GM19438 (cell line): ENCODE results near the gene TMBIM4.
"Not testable (repeated sequence)": the region's sequence is repeated elsewhere in the genome, so short reads cannot be mapped to it uniquely, and the experiment has no call there.

Experiments
- ATAC-seq: cut with Tn5 transposase; IDR thresholded peaks from one replicate; pipeline ENCODE4 v1.9.1; 2021; ENCODE audit warnings: low read depth; ENCODE audit not compliant: unreplicated experiment

TMBIM4 gene

GRCh38 chr12:66169221-66170170 lies at the start of gene TMBIM4:
Gene TMBIM4 (minus strand): TSS chr12:66169996. CDS start chr12:66169951, 45 bp downstream.
- peak; percentile 87 for ATAC-seq

- no peak for ATAC-seq
Measured at GRCh38 chr12:66217342-66217917, 47.6 kb upstream of the TMBIM4 start.

GRCh38 chr12:66213011-66213410 lies 43.2 kb upstream of the TMBIM4 start:
- ATAC-seq: not testable (repeated sequence)

- not testable (repeated sequence) for ATAC-seq
Measured at GRCh38 chr12:66211573-66211972, 41.8 kb upstream of the TMBIM4 start.

GRCh38 chr12:66210840-66211239 lies 41.0 kb upstream of the TMBIM4 start:
- no peak for ATAC-seq

- ATAC-seq: no peak
Measured at GRCh38 chr12:66206141-66206540, 36.3 kb upstream of the TMBIM4 start.

- ATAC-seq: no peak
Measured at GRCh38 chr12:66203820-66204219, 34.0 kb upstream of the TMBIM4 start.

GRCh38 chr12:66199831-66200509 lies 30.2 kb upstream of the TMBIM4 start:
- ATAC-seq: no peak

- ATAC-seq: no peak
Measured at GRCh38 chr12:66199141-66199540, 29.3 kb upstream of the TMBIM4 start.

- no peak for ATAC-seq
Measured at GRCh38 chr12:66197495-66197921, 27.7 kb upstream of the TMBIM4 start.

- ATAC-seq: peak; percentile 83
Measured at GRCh38 chr12:66196806-66197205, 27.0 kb upstream of the TMBIM4 start.

GRCh38 chr12:66195242-66195641 lies 25.4 kb upstream of the TMBIM4 start:
- no peak for ATAC-seq

- no peak for ATAC-seq
Measured at GRCh38 chr12:66194122-66194521, 24.3 kb upstream of the TMBIM4 start.

- ATAC-seq: peak; percentile 4
Measured at GRCh38 chr12:66191547-66192126, 21.8 kb upstream of the TMBIM4 start.

GRCh38 chr12:66190519-66191370 lies 20.9 kb upstream of the TMBIM4 start:
- ATAC-seq: peak; percentile 36

GRCh38 chr12:66189889-66190288 lies 20.1 kb upstream of the TMBIM4 start:
- ATAC-seq: no peak

GRCh38 chr12:66189486-66189843 lies 19.7 kb upstream of the TMBIM4 start:
- peak; percentile 15 for ATAC-seq

GRCh38 chr12:66188584-66189485 lies 19.0 kb upstream of the TMBIM4 start, which contains the start of gene IRAK3:
Gene IRAK3 (plus strand): TSS chr12:66189214. CDS start chr12:66189300, 86 bp downstream.
- peak; percentile 61 for ATAC-seq

- ATAC-seq: no peak
Measured at GRCh38 chr12:66187821-66188220, 18.0 kb upstream of the TMBIM4 start.
